Neuronal stem cell (in vitro differentiated cells): ENCODE measurements around the gene MAGI1.

Source experiments
- DNase-seq: peaks from one replicate; pipeline ENCODE4 v3.0.0-alpha.2; 2013; ENCODE audit warnings: low spot score
- H2AFZ ChIP-seq: one replicate; pipeline ENCODE4 v1.6.1; 2013; ENCODE audit warnings: mild to moderate bottlenecking, low read length, inconsistent platforms
- H2AK5ac ChIP-seq: 2 replicates; pipeline ENCODE4 v1.6.1; 2013; ENCODE audit warnings: low read depth, mild to moderate bottlenecking, inconsistent platforms, low read length, moderate library complexity, mixed read lengths
- H2BK120ac ChIP-seq: 2 replicates; pipeline ENCODE4 v1.6.1; 2013; ENCODE audit warnings: low read depth, mild to moderate bottlenecking, inconsistent platforms, low read length, moderate library complexity, mixed read lengths
- H2BK12ac ChIP-seq: one replicate; pipeline ENCODE4 v1.6.1; 2013; ENCODE audit warnings: low read length, inconsistent platforms
- H2BK15ac ChIP-seq: 2 replicates; pipeline ENCODE4 v1.6.1; 2013; ENCODE audit warnings: mild to moderate bottlenecking, low read length, inconsistent platforms, mixed read lengths
- H2BK5ac ChIP-seq: one replicate; pipeline ENCODE4 v1.6.1; 2013; ENCODE audit warnings: inconsistent platforms, mild to moderate bottlenecking, low read length, moderate library complexity
- H3K14ac ChIP-seq: one replicate; pipeline ENCODE4 v1.6.1; 2013; ENCODE audit warnings: low read length, inconsistent platforms
- H3K18ac ChIP-seq: 2 replicates; pipeline ENCODE4 v1.6.1; 2013; ENCODE audit warnings: low read length, inconsistent platforms
- H3K23ac ChIP-seq: 2 replicates; pipeline ENCODE4 v1.6.1; 2013; ENCODE audit warnings: low read depth, mild to moderate bottlenecking, mixed read lengths, low read length, inconsistent platforms; ENCODE audit not compliant: poor library complexity
- H3K27ac ChIP-seq: replicated peaks from 3 replicates; pipeline ENCODE4 v1.5.1; 2013; ENCODE audit warnings: low read length, inconsistent platforms
- H3K27me3 ChIP-seq, 3 experiments: 2 replicates each; pipeline ENCODE4 v1.6.1; 2013; ENCODE audit warnings: low read length in 3 of 3, mild to moderate bottlenecking in 2 of 3, inconsistent platforms in 1 of 3, low read depth in 1 of 3, mixed read lengths in 1 of 3, moderate library complexity in 1 of 3; ENCODE audit not compliant: control insufficient read depth in 3 of 3, insufficient read depth in 3 of 3
- H3K36me3 ChIP-seq, 2 donors: replicated peaks in 1 of 2; 2 replicates each; pipeline ENCODE4 v1.6.1; 2013; ENCODE audit warnings: low read length in 2 of 2; ENCODE audit not compliant: control insufficient read depth in 2 of 2, insufficient read depth in 2 of 2
- H3K4ac ChIP-seq: 2 replicates; pipeline ENCODE4 v1.6.1; 2013; ENCODE audit warnings: inconsistent platforms, mild to moderate bottlenecking, low read length, moderate library complexity
- H3K4me1 ChIP-seq, 2 donors: 1 replicate in 1 of 2; 2 replicates in 1 of 2; pipeline ENCODE4 v1.6.1; 2013; ENCODE audit warnings: low read length in 2 of 2, low read depth in 1 of 2; ENCODE audit not compliant: control insufficient read depth in 2 of 2, insufficient read depth in 1 of 2
- H3K4me2 ChIP-seq: one replicate; pipeline ENCODE4 v1.6.1; 2013; ENCODE audit warnings: mild to moderate bottlenecking, low read length, inconsistent platforms; ENCODE audit not compliant: insufficient read depth, poor library complexity, severe bottlenecking
- H3K4me3 ChIP-seq, 2 donors: 2 replicates each; pipeline ENCODE4 v1.5.1; 2013; ENCODE audit warnings: low read length in 2 of 2, mild to moderate bottlenecking in 2 of 2, inconsistent platforms in 1 of 2, moderate library complexity in 1 of 2
- H3K79me1 ChIP-seq: one replicate; pipeline ENCODE4 v1.6.1; 2013; ENCODE audit warnings: low read depth, mild to moderate bottlenecking, inconsistent platforms, low read length, moderate library complexity
- H3K9ac ChIP-seq: one replicate; pipeline ENCODE4 v1.6.1; 2013; ENCODE audit warnings: mild to moderate bottlenecking, low read depth, low read length, inconsistent platforms; ENCODE audit not compliant: poor library complexity
- H3K9me3 ChIP-seq, 2 donors: replicated peaks in 1 of 2; 2 replicates each; pipeline versions ENCODE3 to v1.6.1; 2013; ENCODE audit warnings: low read length in 2 of 2, mild to moderate bottlenecking in 2 of 2, inconsistent platforms in 1 of 2, low read depth in 1 of 2, mixed read lengths in 1 of 2, moderate library complexity in 1 of 2; ENCODE audit not compliant: control insufficient read depth in 2 of 2, insufficient read depth in 1 of 2
- H4K8ac ChIP-seq: one replicate; pipeline ENCODE4 v1.6.1; 2013; ENCODE audit warnings: low read depth, mild to moderate bottlenecking, inconsistent platforms, low read length, moderate library complexity
- H4K91ac ChIP-seq: one replicate; pipeline ENCODE4 v1.6.1; 2013; ENCODE audit warnings: low read length, low read depth, mild to moderate bottlenecking, inconsistent platforms; ENCODE audit not compliant: poor library complexity
- WGBS, 2 donors: extraction: QIAGEN DNeasy Blood & Tissue Kit; methylation state at CpG; one replicate each; pipeline ENCODE4 v1.1.7; 2013; ENCODE audit warnings: missing lambda C conversion rate in 2 of 2, mixed read lengths in 1 of 2; ENCODE audit not compliant: insufficient read length in 2 of 2, insufficient replicate concordance in 1 of 2; ENCODE audit errors: extremely low coverage in 2 of 2; 5-methylcytosine and 5-hydroxymethylcytosine counted together

MAGI1 gene

DNA sequence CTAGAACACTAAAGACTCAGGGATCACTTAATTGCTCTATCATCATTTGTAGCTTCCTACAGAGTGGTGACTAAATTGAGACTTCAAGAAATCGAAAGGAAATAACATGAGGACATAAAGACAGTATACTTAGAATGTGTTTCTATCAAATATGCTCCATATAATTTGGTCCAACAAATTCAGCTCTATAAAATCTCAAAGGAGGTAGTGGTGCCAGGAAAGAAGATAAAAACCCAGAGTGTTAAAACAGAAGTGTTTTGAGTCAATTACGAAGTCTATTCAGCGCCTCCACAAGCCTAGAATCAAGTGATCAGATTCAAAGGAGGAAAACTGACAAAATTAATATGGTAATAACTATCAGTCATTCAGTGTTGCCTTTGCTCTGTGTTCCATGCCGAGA lies 22.9 kb downstream of the MAGI1 start:
- no peak overlapping the region for H2BK12ac ChIP-seq
- no peak overlapping the region for H3K14ac ChIP-seq
- no peak overlapping the region for H3K23ac ChIP-seq
- no peak overlapping the region for H4K91ac ChIP-seq
- no peak overlapping the region for H2AFZ ChIP-seq
- peaks cover 0 to 7% of the 10 kb centered on the region in 2 donors for H3K4me1 ChIP-seq
- H3K27ac ChIP-seq = no peak overlapping the region
- H3K9ac ChIP-seq = no peak overlapping the region
- no peak overlapping the region for H3K4me3 ChIP-seq
- no peaks in the 10 kb centered on the region for H3K27me3 ChIP-seq
- no peaks in the 10 kb centered on the region for H3K36me3 ChIP-seq
- H3K18ac ChIP-seq = no peak overlapping the region
- no peak overlapping the region for H3K4me2 ChIP-seq
- no peaks in the 10 kb centered on the region for H3K79me1 ChIP-seq
- H2BK5ac ChIP-seq = no peak overlapping the region
- no peak overlapping the region for H2AK5ac ChIP-seq
- H3K4ac ChIP-seq = no peak overlapping the region
- no peak overlapping the region for H4K8ac ChIP-seq
- no CpG with 5 or more reads among the region's 4 CpGs for WGBS, 2 donors
- no peak for DNase-seq
- no peak overlapping the region for H2BK120ac ChIP-seq
- no peak overlapping the region for H2BK15ac ChIP-seq
- H3K9me3 ChIP-seq = no peaks in the 10 kb centered on the region

DNA sequence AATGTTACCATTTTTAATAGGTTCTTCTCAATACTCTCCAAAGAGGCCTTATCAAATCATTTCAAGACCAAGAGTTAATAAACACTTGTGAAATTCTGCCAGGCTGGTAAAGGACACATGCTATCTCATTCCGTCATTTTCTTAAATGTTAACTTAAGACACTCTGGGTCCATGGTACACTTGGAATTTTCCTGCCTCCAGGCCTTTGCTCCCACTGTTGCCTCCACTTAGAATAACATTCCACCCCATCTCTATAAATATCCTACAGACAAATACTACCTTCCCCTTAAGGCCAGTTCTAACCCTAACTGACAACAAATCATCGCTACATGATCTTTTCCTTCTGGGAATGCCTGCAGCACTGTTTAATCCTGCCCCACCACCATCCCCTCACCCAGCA lies 24.1 kb downstream of the MAGI1 start:
- Histone ChIP-seq H3K9ac (no peak overlapping the region), H2AFZ (no peak overlapping the region), H3K4me1 (peaks cover 0 to 10% of the 10 kb centered on the region in 2 donors), H3K14ac (no peak overlapping the region), H3K4me2 (no peak overlapping the region), H3K4me3 (no peak overlapping the region), H2BK120ac (no peak overlapping the region), H3K9me3 (no peaks in the 10 kb centered on the region), H3K27ac (no peak overlapping the region), H3K18ac (no peak overlapping the region), H2AK5ac (no peak overlapping the region), H4K91ac (no peak overlapping the region), H3K79me1 (no peaks in the 10 kb centered on the region), H2BK15ac (no peak overlapping the region), H3K27me3 (no peaks in the 10 kb centered on the region), H4K8ac (no peak overlapping the region), H3K23ac (no peak overlapping the region), H3K36me3 (no peaks in the 10 kb centered on the region), H2BK12ac (no peak overlapping the region), H2BK5ac (no peak overlapping the region), H3K4ac (no peak overlapping the region)
- DNase-seq = no peak
- no CpG with 5 or more reads among the region's 2 CpGs for WGBS, 2 donors

DNA sequence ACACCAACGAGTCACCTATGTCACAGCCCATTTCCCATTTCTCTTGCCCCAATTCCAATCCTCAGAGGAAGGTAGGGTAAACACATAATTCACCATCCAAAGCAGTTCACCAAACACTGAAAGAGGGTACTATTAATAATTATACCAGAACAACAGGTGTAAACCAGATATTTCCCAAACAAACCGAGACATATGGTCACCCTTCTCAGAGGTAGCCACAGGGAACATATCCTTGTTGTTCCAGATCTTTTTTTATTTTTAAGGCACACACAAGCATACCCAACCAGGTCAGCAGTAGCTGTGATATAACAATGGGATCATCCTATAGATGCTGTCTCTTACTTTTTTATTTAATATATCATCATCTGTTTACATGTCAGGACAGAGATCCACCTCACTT lies 24.7 kb downstream of the MAGI1 start:
- no peak for DNase-seq
- no peak overlapping the region for H3K23ac ChIP-seq
- no peak overlapping the region for H4K91ac ChIP-seq
- no peaks in the 10 kb centered on the region for H3K9me3 ChIP-seq
- H3K27me3 ChIP-seq = no peaks in the 10 kb centered on the region
- H2BK15ac ChIP-seq = no peak overlapping the region
- no peak overlapping the region for H3K4me3 ChIP-seq
- no peak overlapping the region for H3K27ac ChIP-seq
- H3K9ac ChIP-seq = no peak overlapping the region
- no peak overlapping the region for H2BK5ac ChIP-seq
- no peak overlapping the region for H2BK120ac ChIP-seq
- no peaks in the 10 kb centered on the region for H3K79me1 ChIP-seq
- WGBS, 2 donors = no CpG with 5 or more reads among the region's 2 CpGs
- no peak overlapping the region for H4K8ac ChIP-seq
- H3K18ac ChIP-seq = no peak overlapping the region
- no peak overlapping the region for H3K14ac ChIP-seq
- no peak overlapping the region for H2AK5ac ChIP-seq
- no peaks in the 10 kb centered on the region for H3K36me3 ChIP-seq
- H3K4me1 ChIP-seq = peaks cover 0 to 10% of the 10 kb centered on the region in 2 donors
- H3K4ac ChIP-seq = no peak overlapping the region
- H2BK12ac ChIP-seq = no peak overlapping the region
- no peak overlapping the region for H3K4me2 ChIP-seq
- no peak overlapping the region for H2AFZ ChIP-seq

DNA sequence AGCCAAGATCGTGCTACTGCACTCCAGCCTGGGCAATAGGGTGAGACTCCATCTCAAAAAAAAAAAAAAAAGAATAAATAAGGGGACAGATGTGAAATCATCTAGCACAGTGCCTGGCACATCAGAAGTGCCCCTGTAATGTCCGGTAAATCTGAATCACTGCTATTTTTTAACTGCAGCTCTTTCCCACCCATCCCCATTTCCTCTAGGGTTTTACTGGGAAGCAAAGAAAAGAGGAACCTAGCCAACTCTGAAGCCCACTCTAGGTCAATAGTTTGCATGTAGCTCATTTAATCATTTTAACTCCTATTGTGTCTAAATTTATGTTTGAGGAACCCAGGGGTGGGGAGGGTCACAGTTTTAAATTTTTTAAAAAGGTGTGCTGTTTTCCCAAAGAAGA lies 26.0 kb downstream of the MAGI1 start:
- Histone ChIP-seq H2BK12ac (no peak overlapping the region), H2BK5ac (no peak overlapping the region), H3K18ac (no peak overlapping the region), H2BK15ac (no peak overlapping the region), H4K8ac (no peak overlapping the region), H3K9me3 (no peaks in the 10 kb centered on the region), H4K91ac (no peak overlapping the region), H3K4ac (no peak overlapping the region), H3K4me2 (no peak overlapping the region), H3K4me3 (no peak overlapping the region), H2AK5ac (no peak overlapping the region), H3K36me3 (no peaks in the 10 kb centered on the region), H2BK120ac (no peak overlapping the region), H2AFZ (no peak overlapping the region), H3K4me1 (peaks cover 0 to 10% of the 10 kb centered on the region in 2 donors), H3K23ac (no peak overlapping the region), H3K27ac (no peak overlapping the region), H3K79me1 (no peaks in the 10 kb centered on the region), H3K9ac (no peak overlapping the region), H3K14ac (no peak overlapping the region), H3K27me3 (no peaks in the 10 kb centered on the region)
- DNase-seq = no peak
- WGBS, 2 donors = no CpG with 5 or more reads among the region's 2 CpGs
